Spinal cord (tissue), 10 donors: ENCODE results near the gene ROR2. TPM values are rescaled to one million over a fixed set of nuclear protein-coding genes. Genes with fewer than 3 reads are reported as not detected.
"Not testable (repeated sequence)": the region's sequence is repeated elsewhere in the genome, so short reads cannot be mapped to it uniquely, and the experiment has no call there.

Source experiments
- DNase-seq, 6 donors: peaks; one replicate each; pipeline versions ENCODE4 v3.0.0 to v3.0.0-alpha.2; 2013 to 2015; ENCODE audit warnings: low spot score in 6 of 6, low read depth in 4 of 6
- H3K27ac ChIP-seq: one replicate; pipeline ENCODE4 v1.5.1; 2013; ENCODE audit warnings: low read depth, low read length, control low read depth
- H3K27me3 ChIP-seq: one replicate; pipeline ENCODE4 v1.6.1; 2013; ENCODE audit warnings: low read length; ENCODE audit not compliant: control insufficient read depth, insufficient read depth
- H3K36me3 ChIP-seq: one replicate; pipeline ENCODE4 v1.6.1; 2013; ENCODE audit warnings: low read length; ENCODE audit not compliant: control insufficient read depth, insufficient read depth
- H3K4me1 ChIP-seq: one replicate; pipeline ENCODE4 v1.6.1; 2013; ENCODE audit warnings: low read length; ENCODE audit not compliant: control insufficient read depth, insufficient read depth
- H3K4me3 ChIP-seq: one replicate; pipeline ENCODE4 v1.5.1; 2013; ENCODE audit warnings: low read depth, low read length, control low read depth
- H3K9me3 ChIP-seq: one replicate; pipeline ENCODE4 v1.6.1; 2013; ENCODE audit warnings: low read length; ENCODE audit not compliant: control insufficient read depth, insufficient read depth
- WGBS: methylation state at CpG from one replicate; pipeline ENCODE4 v1.1.5; 2013; ENCODE audit warnings: missing lambda C conversion rate; ENCODE audit not compliant: insufficient coverage; 5-methylcytosine and 5-hydroxymethylcytosine counted together
- polyA plus RNA-seq, 2 donors: library from polyadenylated mRNA; unstranded; fragments of 120-200 nt; gene quantifications; one replicate each; pipeline ENCODE4 v1.2.1, GENCODE V29; 2013; ENCODE audit not compliant: insufficient read length in 2 of 2
- total RNA-seq, 2 donors: library from RNA; depleted of rRNA in 1 of 2; stranded (reverse); fragments of 120-200 nt in 1 of 2; fragments of >200 nt in 1 of 2; gene quantifications; one replicate each; pipeline versions ENCODE4 v1.2.3 to v1.2.4, GENCODE V29; 2013 to 2014
- donor health status: healthy.

The ROR2 gene
- total and polyA plus RNA-seq, 4 donors: 3.1 to 20.6 (median 5.0) TPM

DNA sequence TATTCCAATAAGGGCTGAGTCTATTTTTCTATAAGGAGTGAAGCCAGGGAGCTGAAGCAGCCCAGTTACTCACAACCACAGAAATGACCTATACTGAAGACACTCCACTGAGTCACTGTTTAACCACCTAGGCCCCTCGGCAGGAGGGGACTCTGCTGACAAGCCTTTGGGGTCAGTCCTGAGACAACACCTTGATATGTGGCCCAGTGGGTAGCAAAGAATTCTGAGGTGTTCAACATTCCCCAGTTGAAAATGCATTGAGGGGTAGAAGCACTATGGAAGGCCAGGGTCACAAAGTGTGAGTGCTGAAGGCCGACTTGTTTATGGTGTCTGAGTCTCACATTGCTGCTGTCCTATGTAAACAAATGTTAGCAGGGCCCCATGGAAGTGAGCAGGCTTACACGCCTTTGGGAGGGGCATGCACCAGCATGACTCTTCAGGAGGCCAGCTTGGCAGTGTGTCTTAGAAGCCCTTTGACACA is 413.8 kb downstream of the ROR2 start:
- no peaks in the 10 kb centered on the region for H3K36me3 ChIP-seq
- WGBS: 29% methylated on average over 2 of the region's 3 CpGs
- H3K4me3 ChIP-seq: no peak overlapping the region
- DNase-seq: peak in 1 of 6 donors; percentile 2
- H3K4me1 ChIP-seq: no peaks in the 10 kb centered on the region
- no peak overlapping the region for H3K27ac ChIP-seq
- no peaks in the 10 kb centered on the region for H3K9me3 ChIP-seq
- no peaks in the 10 kb centered on the region for H3K27me3 ChIP-seq

DNA sequence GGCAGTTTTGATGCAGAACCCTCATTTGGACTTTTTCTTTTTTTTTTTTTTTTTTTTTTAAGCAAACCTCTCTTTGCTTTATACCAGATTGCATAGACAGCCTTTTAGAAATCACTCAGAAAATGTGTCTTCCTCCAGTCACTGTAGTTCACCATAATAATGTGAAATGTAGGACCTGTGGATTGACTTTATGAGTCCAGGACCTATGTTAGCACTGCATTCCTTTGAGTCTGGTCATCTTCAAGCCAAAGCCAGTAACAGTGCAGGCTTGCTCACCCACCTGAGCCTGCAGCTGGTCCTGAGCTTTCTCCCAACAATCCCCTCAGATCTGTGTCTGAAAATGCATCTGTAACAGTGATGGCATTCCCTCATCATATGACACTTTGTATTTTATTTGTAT is 415.7 kb downstream of the ROR2 start:
- no peak for DNase-seq
- Histone ChIP-seq H3K9me3 (no peaks in the 10 kb centered on the region), H3K27me3 (no peaks in the 10 kb centered on the region), H3K4me3 (no peak overlapping the region), H3K27ac (no peak overlapping the region), H3K4me1 (no peaks in the 10 kb centered on the region), H3K36me3 (no peaks in the 10 kb centered on the region)

DNA sequence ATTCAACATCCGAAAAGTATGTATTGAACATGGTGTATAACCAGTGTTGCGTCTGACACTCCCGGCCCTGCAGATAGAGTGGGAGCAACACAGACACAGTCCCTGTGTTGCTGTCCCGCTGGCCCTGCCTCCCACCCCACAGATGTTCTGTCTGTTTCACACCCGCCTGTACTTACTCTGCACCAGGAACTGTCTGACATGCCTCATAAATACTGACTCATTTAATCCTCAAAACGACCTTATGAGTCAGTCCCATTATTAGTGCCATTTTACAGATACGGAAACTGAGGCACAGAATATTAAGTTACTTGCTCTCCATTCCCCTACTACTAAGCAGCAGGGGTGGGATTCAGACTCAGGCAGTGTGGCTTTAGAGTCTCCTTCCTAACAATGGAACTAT is 416.6 kb downstream of the ROR2 start:
- no peak for DNase-seq
- no peaks in the 10 kb centered on the region for H3K27me3 ChIP-seq
- H3K9me3 ChIP-seq: no peaks in the 10 kb centered on the region
- H3K4me1 ChIP-seq: no peaks in the 10 kb centered on the region
- H3K36me3 ChIP-seq: no peaks in the 10 kb centered on the region
- H3K27ac ChIP-seq: no peak overlapping the region
- WGBS: 76% methylated on average over 6 of the region's 7 CpGs
- H3K4me3 ChIP-seq: no peak overlapping the region

DNA sequence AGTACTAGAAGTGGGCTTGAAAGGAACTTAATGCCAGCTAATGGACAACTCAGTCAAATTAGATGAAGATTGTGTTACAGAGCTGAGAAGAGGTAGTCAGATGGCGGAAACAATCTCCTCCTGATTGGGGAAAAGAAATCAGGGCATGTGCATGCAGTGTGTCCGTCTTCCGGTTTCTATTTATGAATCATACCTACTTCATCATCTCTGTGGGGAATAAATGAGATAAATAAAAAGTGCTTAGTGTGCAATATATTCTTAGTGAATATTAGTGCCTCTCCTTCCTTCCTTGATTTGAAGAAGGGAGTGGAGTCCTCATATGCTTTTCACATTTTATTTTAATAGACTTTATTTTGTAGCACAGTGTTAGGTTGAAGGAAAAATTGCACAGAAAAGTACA is 417.7 kb downstream of the ROR2 start:
- no CpG with 5 or more reads among the region's 3 CpGs for WGBS

DNA sequence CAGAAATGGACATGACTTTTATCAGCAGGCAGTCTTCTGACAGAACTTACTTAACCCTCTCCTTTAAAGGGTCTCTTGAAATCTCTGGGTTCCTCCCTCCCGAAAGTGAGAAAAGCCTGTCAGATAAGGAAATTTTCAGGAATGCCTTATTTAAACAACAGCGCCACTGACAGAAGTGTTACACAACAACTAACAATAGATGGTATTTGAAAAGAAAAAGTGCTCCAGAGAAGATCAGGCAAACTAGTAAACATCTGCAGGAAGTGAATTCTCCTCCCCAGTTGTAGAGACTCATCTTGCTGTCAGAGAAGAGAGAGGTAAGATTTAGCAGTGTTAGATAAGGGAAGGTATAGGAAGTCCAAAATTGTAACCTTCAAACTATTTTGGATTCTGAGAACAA is 419.2 kb downstream of the ROR2 start:
- Histone ChIP-seq H3K4me1 (no peaks in the 10 kb centered on the region), H3K27me3 (no peaks in the 10 kb centered on the region), H3K36me3 (no peaks in the 10 kb centered on the region), H3K9me3 (no peaks in the 10 kb centered on the region), H3K27ac (no peak overlapping the region), H3K4me3 (no peak overlapping the region)
- no peak for DNase-seq
- no CpG with 5 or more reads among the region's 2 CpGs for WGBS

More for the DNA sequence above, 417.7 kb downstream of the ROR2 start:
- Histone ChIP-seq H3K9me3 (no peaks in the 10 kb centered on the region), H3K27me3 (no peaks in the 10 kb centered on the region), H3K27ac (no peak overlapping the region), H3K4me1 (no peaks in the 10 kb centered on the region), H3K4me3 (no peak overlapping the region), H3K36me3 (no peaks in the 10 kb centered on the region)
- no peak for DNase-seq

GRCh38 chr9:91522481-91522880 is 427.5 kb downstream of the ROR2 start:
- H3K27me3 ChIP-seq: no peaks in the 10 kb centered on the region
- no peak overlapping the region for H3K4me3 ChIP-seq
- no peaks in the 10 kb centered on the region for H3K36me3 ChIP-seq
- DNase-seq: no peak
- H3K9me3 ChIP-seq: no peaks in the 10 kb centered on the region
- no peaks in the 10 kb centered on the region for H3K4me1 ChIP-seq
- no peak overlapping the region for H3K27ac ChIP-seq
- WGBS: 0% methylated on average over 1 of the region's 1 CpG

- no peaks in the 10 kb centered on the region for H3K9me3 ChIP-seq
- no peaks in the 10 kb centered on the region for H3K27me3 ChIP-seq
- no peak for DNase-seq
- WGBS: no CpG with 5 or more reads among the region's 2 CpGs
- no peaks in the 10 kb centered on the region for H3K36me3 ChIP-seq
- no peak overlapping the region for H3K27ac ChIP-seq
- H3K4me1 ChIP-seq: no peaks in the 10 kb centered on the region
- H3K4me3 ChIP-seq: no peak overlapping the region
These were observed 430.3 kb downstream of the ROR2 start for GRCh38 chr9:91519520-91520277.

GRCh38 chr9:91518462-91518861 is 431.6 kb downstream of the ROR2 start:
- Histone ChIP-seq H3K27me3 (no peaks in the 10 kb centered on the region), H3K27ac (no peak overlapping the region), H3K4me1 (no peaks in the 10 kb centered on the region), H3K9me3 (no peaks in the 10 kb centered on the region), H3K36me3 (no peaks in the 10 kb centered on the region), H3K4me3 (no peak overlapping the region)
- WGBS: 85% methylated on average over 4 of the region's 5 CpGs
- DNase-seq: no peak

GRCh38 chr9:91517801-91518200 is 432.2 kb downstream of the ROR2 start:
- H3K27me3 ChIP-seq: no peaks in the 10 kb centered on the region
- H3K27ac ChIP-seq: no peak overlapping the region
- H3K4me1 ChIP-seq: no peaks in the 10 kb centered on the region
- H3K4me3 ChIP-seq: no peak overlapping the region
- no peak for DNase-seq
- 92% methylated on average over 3 of the region's 3 CpGs for WGBS
- H3K9me3 ChIP-seq: no peaks in the 10 kb centered on the region
- H3K36me3 ChIP-seq: no peaks in the 10 kb centered on the region

DNA sequence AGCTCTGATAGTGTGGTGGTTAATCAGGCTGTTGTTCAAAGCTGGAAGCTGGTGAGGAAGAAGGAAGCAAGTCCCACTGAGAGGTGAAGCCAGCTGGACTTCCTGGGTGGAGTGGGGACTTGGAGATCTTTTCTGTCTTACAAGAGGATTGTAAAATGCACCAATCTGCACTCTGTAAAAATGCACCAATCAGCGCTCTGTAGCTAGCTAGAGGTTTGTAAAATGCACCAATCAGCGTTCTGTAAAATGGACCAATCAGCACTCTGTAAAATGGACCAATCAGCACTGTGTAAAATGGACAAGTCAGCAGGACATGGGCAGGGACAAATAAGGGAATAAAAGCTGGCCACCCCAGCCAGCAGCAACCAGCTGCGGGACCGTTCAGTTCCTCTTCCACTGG is 432.7 kb downstream of the ROR2 start:
- not testable (repeated sequence) for H3K9me3 ChIP-seq, DNase-seq, H3K4me3 ChIP-seq, H3K36me3 ChIP-seq, H3K4me1 ChIP-seq, H3K27me3 ChIP-seq, H3K27ac ChIP-seq
- 72% methylated on average over 4 of the region's 4 CpGs for WGBS
